ENCODE data around the gene THOC5.
"Not testable (repeated sequence)": the region's sequence is repeated elsewhere in the genome, so short reads cannot be mapped to it uniquely, and the experiment has no call there.

Gene THOC5

DNA sequence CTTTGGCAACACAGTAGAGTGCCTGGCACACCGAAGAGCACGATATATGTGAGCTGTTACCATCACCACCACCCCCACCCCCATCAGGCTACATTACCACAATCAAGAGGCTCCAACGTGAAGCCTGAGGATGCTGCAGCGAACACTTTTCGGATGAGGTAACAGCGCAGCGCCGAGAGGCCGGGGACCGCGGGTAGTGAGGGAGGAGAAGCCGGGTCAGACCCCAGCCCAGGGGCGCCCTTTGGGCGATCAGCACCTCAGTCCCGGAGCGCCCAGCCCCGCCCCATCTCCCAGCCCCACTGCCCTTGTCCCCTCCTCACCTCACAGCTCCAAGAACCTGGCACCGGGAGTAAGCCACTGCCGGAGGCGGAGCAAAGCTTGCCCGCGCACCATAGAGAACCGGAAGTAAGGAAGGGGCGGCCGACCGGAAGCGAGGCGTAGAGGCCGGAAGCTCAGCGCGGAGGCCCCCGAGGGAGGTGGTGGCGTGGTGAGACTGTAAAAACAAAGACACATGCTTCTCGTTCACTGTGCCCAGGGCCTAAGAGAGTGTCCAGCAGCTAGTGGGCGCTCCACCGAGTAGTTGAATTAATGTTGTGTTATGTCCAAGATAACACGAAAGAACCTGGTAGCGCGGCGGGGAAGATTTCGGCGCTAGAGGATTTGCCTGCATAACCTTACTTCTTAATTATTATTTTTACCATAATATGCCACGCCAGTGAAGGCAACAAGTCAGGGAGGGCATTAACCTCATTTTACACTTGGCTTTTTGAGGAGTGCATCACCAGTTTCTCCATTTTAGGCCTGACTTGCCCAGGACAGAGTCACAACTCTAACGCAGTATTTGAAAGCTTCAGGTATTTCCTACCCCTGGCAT lies at the start of gene THOC5:
THOC5 (minus strand) TSS at position 407 of the 874 bp plus-strand sequence. CDS start 4,610 bp downstream, outside the sequence.
- peak; percentile 87 for DNase-seq (ENCODE audit: low read depth)
- H3K4me3 ChIP-seq (ENCODE audit: low read length), result peak within 1 kb of the TSS; percentile 92
- TF ChIP-seq, protein P1, sequence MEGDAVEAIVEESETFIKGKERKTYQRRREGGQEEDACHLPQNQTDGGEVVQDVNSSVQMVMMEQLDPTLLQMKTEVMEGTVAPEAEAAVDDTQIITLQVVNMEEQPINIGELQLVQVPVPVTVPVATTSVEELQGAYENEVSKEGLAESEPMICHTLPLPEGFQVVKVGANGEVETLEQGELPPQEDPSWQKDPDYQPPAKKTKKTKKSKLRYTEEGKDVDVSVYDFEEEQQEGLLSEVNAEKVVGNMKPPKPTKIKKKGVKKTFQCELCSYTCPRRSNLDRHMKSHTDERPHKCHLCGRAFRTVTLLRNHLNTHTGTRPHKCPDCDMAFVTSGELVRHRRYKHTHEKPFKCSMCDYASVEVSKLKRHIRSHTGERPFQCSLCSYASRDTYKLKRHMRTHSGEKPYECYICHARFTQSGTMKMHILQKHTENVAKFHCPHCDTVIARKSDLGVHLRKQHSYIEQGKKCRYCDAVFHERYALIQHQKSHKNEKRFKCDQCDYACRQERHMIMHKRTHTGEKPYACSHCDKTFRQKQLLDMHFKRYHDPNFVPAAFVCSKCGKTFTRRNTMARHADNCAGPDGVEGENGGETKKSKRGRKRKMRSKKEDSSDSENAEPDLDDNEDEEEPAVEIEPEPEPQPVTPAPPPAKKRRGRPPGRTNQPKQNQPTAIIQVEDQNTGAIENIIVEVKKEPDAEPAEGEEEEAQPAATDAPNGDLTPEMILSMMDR (conservative IDR thresholded peaks at IDR 0.05; ENCODE audit: low read depth, low read length), result peak; percentile 74

DNA sequence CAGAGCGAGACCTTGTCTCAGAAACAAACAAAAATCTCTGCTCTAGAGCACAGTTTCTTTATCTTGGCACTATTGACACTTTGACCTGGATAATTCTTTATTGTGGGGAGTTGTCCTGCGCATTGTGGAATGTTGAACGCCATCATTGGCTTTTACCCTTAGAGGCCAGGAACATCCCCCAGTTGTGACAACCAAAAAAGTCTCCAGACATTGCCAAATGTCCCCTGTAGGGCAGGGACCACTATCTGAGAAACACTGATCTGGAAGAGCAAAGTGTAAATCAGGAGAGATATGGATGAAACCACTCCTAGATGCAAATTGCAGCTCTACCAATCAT lies 45.1 kb upstream of the THOC5 start:
- no peak overlapping the region for H3K4me3 ChIP-seq (ENCODE audit: low read length)
- no peak for DNase-seq (ENCODE audit: low read depth)
- TF ChIP-seq, protein P1 (conservative IDR thresholded peaks at IDR 0.05; ENCODE audit: low read depth, low read length), result no peak

DNA sequence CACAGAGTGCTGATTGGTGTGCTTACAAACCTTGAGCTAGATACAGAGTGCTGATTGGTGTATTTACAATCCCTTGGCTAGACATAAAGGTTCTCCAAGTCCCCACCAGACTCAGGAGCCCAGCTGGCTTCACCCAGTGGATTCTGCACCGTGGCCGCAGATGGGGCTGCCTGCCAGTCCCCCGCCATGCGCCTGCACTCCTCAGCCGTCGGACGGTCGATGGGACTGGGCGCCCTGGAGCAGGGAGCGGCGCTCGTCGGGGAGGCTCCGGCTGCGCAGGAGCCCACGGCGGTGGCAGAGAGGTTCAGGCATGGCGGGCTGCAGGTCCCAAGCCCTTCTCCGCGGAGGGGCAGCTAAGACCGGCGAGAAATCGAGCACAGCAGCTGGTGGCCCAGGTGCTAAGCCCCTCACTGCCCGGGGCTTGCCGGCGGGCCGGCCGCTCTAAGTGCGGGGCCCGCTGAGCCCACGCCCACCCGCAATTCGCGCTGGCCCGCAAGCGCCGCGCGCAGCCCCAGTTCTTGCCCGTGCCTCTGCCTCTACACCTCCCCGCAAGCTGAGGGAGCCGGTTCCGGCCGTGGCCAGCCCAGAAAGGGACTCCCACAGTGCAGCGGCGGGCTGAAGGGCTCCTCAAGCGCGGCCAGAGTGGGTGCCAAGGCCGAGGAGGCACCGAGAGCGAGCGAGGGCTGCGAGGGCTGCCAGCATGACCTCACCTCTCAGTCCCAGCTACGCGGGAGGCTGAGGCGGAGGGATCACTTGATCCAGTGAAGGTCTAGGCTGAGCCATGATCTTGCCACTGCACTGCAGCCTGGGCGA lies 44.5 kb upstream of the THOC5 start:
- H3K4me3 ChIP-seq (ENCODE audit: low read length); DNase-seq (ENCODE audit: low read depth): not testable (repeated sequence)

DNA sequence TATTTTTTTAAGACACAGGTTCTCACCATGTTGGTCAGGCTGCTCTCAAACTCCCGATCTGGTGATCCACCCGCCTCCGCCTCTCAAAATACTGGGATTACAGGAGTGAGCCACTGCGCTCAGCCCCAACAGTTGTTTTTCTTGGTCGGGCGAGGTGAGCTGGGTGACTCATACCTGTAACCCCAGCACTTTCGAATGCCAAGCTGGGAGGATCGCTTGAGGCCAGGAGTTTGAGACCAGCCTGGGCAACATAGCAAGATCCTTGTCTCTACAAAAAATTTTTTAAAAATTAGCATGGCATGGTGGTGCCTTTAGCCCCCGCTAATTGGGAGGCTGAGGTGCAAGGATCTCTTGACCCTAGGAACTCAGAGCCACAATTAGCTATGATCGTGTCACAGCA lies 42.9 kb upstream of the THOC5 start:
- DNase-seq (ENCODE audit: low read depth), result no peak
- H3K4me3 ChIP-seq (ENCODE audit: low read length), result no peak overlapping the region
- TF ChIP-seq, protein P1 (conservative IDR thresholded peaks at IDR 0.05; ENCODE audit: low read depth, low read length), result no peak

DNA sequence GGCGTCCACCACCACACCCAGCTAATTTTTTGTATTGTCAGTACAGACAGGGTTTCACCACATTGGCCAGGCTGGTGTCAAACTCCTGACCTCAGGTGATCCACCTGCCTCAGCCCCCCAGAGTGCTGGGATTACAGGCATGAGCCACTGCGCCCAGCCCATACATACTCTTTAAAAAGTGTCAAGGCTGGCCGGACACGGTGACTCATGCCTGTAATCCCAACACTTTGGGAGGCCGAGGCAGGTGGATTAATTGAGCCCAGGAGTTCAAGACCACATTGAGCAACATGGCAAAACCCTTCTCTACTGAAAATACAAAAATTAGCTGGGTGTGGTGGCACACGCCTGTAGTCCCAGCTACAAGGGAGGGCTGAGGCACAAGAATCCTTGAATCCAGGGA lies 40.9 kb upstream of the THOC5 start:
- H3K4me3 ChIP-seq (ENCODE audit: low read length); DNase-seq (ENCODE audit: low read depth): not testable (repeated sequence)

DNA sequence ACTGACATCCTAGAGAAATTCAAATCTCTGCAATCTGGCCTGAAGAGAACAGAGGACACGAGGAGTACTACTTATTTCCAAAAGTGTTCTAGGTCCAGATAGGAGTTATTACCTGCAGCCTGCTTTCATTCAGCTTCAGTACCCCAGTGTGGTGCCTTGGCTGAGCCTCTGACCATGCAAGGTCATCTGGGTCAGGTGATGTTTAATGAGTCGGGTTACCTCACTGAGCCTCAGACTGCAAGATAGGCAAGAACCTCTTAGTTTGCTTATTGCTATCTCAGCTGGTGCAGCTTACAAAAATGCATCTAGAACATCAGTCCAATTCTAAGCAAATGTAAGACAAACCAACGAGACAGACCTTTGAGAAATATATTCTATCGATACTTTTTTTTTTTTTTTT lies 40.4 kb upstream of the THOC5 start:
- no peak for DNase-seq (ENCODE audit: low read depth)
- TF ChIP-seq, protein P1 (conservative IDR thresholded peaks at IDR 0.05; ENCODE audit: low read depth, low read length), result no peak
- H3K4me3 ChIP-seq (ENCODE audit: low read length), result no peak overlapping the region

DNA sequence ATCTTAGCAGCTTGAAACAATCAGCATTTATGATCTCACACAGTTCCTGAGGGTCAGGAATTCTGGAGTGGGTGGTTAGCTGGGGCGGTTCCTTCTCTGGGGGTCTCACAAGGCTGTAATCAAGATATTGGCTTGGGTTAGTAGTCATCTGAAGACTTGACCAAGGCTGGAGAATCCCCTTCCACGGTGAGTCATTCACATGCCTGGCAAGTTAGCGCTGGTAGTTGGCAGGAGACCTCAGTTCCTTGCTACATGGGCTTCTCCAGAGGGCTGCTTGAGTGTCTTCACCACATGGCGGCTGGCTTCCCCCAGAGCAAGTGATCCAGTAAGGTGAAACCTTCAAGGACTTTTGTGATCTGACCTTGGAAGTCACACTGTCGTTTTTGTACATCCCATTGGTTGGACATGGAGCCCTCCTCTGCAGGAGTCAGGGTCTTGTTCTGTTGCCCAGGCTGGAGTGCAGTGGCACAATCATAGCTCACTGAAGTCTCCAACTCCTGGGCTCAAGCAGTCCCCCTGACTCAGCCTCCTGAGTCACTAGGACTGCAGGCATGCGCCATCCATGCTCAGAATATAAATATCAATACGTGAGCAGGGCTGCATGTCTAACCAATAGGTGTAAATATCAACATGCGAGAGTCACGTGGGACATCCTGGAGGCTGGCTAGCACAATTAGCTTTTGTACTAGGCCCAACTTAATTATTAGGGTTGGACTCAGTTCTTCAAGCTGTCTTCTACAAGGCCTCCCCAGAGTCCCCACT lies 34.6 kb upstream of the THOC5 start:
- TF ChIP-seq, protein P1 (conservative IDR thresholded peaks at IDR 0.05; ENCODE audit: low read depth, low read length), result no peak
- H3K4me3 ChIP-seq (ENCODE audit: low read length), result no peak overlapping the region
- DNase-seq (ENCODE audit: low read depth), result no peak

DNA sequence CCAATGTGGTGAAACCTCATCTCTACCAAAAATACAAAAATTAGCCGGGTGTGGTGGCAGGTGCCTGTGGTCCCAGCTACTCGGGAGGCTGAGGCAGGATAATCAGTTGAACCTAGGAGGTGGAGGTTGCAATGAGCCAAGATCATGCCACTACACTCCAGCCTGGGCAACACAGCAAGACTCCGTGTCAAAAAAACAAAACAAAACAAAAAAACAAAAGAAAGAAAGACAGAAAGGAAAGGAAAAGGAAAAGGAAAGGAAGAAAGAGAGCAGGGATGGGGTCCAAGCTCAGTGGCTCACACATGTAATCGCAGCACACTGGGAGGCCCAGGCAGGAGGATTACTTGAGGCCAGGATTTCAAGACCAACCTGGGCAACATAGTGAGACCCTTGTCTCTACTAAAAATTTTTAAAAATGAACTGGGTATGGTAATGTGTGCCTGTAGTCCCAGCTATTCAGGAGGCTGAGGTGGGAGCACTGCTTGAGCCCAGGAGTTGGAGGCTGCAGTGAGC lies 32.7 kb upstream of the THOC5 start:
- not testable (repeated sequence) for H3K4me3 ChIP-seq (ENCODE audit: low read length); DNase-seq (ENCODE audit: low read depth)

Measured in retinal pigment epithelial cell (primary cell).